HK-2 (cell line): ENCODE data around the gene PRMT7.

ENCODE experiments used
- DNase-seq: peaks from one replicate; pipeline ENCODE4 v3.0.0-alpha.2; 2018; ENCODE audit not compliant: unreplicated experiment

The PRMT7 gene

DNA sequence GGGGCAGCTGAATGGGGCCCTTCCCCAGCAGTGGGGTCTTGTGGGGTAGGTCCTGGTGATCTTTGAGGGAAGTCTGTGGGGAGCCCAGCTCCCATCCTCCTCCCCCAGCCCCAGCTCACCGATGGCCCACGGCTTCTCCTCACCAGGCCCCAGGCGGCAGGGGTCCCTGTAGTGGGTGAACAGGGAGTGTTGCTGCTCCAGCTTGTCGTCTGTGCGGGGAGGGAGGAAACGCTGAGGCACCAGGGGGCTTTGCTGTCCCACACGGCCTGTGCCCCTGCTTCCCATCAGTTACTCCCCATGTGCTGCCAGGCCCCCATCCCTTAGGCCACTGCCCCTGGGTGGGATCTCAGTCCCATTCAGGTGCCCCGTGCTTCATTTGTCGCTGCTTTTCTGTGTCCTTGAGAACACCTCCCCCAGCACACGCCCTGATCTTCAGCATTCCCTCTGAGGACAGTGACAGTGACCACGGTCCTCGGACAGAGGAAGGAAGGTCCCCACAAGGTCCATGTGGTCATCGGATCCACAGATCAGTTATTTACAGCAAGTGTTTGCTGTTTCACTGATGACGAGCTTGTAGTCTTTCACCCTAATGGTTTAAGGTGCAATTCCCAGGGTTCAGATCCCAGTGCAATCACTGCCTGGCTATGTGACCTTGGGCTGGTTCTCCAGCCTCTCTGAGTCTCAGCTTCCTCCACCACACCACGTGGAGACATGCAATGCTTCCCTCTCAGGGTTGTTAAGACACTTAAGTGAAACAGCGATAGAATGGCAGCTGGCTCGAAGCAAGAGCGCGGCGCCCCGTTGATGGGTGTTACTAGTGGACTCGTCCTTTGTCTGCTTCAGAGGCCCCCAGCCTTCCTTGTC is 53.1 kb downstream of the PRMT7 start:
- DNase-seq, result no peak

GRCh38 chr16:68364561-68364998 is 53.8 kb downstream of the PRMT7 start:
- no peak for DNase-seq

GRCh38 chr16:68365167-68365817 is 54.5 kb downstream of the PRMT7 start:
- DNase-seq, result no peak

GRCh38 chr16:68366062-68366461 is 55.2 kb downstream of the PRMT7 start:
- DNase-seq, result no peak

- DNase-seq, result peak; percentile 37
Measured at GRCh38 chr16:68367030-68367429, 56.2 kb downstream of the PRMT7 start.

DNA sequence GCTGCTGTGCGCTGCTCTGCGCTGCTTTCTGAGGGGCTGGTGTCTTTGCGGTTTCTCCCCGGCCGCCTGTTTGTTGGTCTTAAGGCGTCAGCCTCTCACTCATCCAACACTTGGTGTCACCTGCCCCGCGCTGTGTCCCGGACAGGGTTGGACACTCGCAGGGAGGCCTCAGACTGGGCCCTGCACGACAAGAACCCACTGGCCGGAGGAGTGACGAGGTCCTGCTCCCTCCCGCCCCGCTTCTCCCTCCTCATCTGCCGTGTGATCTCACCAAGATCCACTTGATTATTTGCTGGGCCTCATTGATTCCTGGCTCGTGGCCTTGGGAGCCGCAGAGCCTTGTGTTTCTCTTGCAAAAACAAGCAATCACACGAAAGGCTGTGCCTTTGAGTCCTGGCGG is 56.6 kb downstream of the PRMT7 start:
- DNase-seq, result no peak

DNA sequence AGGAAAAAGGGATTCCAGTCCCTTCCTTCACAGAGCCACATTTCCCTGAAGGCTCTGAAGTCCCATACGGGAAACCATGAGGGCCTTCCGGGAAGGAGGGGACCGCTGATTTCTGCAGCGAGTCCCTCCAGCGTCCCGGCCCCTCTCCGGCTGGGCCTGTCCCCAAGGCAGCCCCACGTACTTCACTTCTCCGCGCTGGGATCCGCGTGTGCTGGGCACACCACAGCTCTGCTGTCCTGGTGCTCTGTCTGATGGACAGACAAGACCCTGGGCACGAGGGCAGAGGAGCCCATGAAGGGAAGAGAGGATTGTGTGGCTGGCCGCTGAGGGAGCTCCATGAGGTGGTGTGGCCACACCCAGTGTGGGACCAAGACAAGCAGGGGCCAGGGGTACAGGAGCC is 57.1 kb downstream of the PRMT7 start:
- DNase-seq, result no peak

GRCh38 chr16:68368301-68368888 is 57.6 kb downstream of the PRMT7 start:
- DNase-seq, result no peak

GRCh38 chr16:68369168-68369567 is 58.3 kb downstream of the PRMT7 start:
- no peak for DNase-seq

- DNase-seq, result no peak
Measured at GRCh38 chr16:68369697-68370580, 59.1 kb downstream of the PRMT7 start.

- no peak for DNase-seq
Measured at GRCh38 chr16:68370581-68371275, 59.9 kb downstream of the PRMT7 start.

- DNase-seq, result no peak
Measured at GRCh38 chr16:68371276-68371651, 60.4 kb downstream of the PRMT7 start.

GRCh38 chr16:68371706-68372380 is 61.0 kb downstream of the PRMT7 start:
- DNase-seq, result no peak

- no peak for DNase-seq
Measured at GRCh38 chr16:68372381-68372720, 61.5 kb downstream of the PRMT7 start.

- DNase-seq, result no peak
Measured at GRCh38 chr16:68372806-68373205, 62.0 kb downstream of the PRMT7 start.

DNA sequence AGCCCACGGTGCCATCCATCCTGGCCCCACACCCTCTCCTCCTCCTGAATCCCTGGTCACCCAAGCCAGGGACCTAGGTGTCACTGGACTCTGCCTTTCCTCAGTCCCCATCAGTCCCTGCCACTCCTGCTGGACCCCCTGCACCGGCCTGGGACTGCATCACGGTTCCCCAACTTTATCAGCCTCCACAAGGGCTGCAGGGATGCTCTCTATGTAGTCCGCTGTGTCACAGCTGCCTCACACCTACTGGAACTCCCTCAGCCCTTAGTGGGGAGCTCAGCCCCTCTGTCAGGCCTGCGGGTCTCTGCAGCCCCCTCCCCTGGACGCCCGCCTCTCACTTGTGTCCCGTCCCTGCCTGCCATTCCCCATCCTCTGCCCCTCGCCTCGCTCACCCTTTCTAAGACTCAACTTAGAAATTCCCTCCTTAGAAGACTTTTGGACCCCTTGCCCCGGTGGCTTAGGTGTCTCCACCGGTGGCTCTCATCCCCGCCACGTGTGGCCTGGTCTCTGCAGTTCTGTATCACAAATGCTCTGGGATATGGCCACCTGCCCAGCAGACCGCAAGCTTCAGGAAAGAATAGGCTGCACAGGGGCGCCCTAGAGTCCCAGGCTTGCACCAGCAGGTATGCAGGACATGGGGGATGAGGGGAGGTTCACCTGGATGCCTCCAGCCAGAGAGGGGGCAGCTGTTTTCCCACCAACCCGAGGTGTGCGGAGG is 62.9 kb downstream of the PRMT7 start:
- no peak for DNase-seq

DNA sequence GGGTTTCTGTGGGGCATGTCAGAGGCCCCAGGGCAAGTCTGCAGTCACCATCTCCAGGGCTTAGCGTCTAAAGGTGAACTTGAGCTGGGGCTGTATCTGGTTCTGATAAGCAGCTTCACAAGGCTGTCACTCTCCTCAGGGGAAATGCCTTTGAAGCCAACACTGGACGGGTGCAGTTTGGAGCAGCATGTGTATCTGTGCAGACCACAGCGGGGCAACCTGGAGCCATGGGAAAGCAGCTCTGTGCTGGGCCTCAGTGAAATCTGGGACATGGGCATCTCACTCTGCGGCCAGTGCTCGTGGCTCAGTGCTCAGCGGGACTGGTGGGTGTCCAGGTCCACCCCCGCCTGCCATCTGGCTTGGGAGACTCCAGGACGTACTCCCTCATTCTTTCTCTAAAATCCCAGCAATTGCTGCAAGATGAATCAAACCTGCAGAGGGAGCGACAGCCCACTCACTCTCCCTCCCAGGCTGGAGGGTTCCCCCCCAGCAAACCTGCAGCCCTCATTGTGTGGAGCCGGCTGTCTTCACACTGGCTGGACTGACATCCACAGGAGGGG is 63.5 kb downstream of the PRMT7 start:
- no peak for DNase-seq

GRCh38 chr16:68374961-68375660 is 64.3 kb downstream of the PRMT7 start:
- no peak for DNase-seq
